DMS153 (cell line): Measurements from ENCODE around the gene RNF166.

Experiments used
- DNase-seq: peaks from one replicate; lab custom pipeline; 2025; lab: John Stamatoyannopoulos, UW

Gene RNF166

GRCh38 chr16:88723911-88724310 lies 17.7 kb upstream of the RNF166 start:
- DNase-seq: no peak

- no peak for DNase-seq
Measured at GRCh38 chr16:88723507-88723887, 17.3 kb upstream of the RNF166 start.

DNA sequence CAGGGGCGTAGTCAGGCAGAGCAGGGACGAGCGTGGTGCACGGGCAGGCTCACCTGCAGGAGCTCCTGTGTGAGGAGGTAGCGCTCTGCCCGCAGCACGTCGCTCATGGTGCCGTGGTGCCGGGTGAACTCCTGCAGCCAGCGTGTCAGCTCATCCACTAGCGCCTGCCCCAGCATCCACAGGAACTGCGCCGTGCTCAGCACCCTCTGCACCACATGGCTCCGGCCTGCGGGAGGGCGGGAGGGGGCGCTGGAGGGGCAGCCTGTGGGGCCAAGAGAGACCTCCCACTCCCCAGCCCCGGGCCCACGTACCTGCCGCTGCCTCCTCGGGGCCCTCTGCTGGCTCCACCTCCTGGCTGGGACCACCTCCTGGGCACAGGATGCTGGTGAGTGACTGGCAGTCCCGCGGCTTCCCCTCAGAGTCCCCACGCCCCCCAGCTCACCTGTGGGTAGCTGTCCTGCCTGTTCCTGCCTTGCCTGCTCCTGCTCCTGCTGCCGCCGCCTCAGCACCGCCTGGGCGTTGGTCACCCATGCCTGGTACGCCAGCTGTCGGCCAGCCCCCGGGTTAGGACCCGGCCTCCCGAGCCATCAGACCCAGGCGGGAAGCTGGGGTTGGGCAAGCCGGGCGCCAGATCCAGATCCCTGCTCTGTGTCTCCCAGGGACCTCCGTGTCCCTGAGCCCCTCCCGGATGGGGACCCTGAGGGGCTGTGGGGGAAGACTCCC lies 16.7 kb upstream of the RNF166 start:
- no peak for DNase-seq

- DNase-seq: no peak
Measured at GRCh38 chr16:88721815-88722755, 15.9 kb upstream of the RNF166 start.

- no peak for DNase-seq
Measured at GRCh38 chr16:88721236-88721635, 15.0 kb upstream of the RNF166 start.

GRCh38 chr16:88720396-88720970 lies 14.3 kb upstream of the RNF166 start:
- no peak for DNase-seq

DNA sequence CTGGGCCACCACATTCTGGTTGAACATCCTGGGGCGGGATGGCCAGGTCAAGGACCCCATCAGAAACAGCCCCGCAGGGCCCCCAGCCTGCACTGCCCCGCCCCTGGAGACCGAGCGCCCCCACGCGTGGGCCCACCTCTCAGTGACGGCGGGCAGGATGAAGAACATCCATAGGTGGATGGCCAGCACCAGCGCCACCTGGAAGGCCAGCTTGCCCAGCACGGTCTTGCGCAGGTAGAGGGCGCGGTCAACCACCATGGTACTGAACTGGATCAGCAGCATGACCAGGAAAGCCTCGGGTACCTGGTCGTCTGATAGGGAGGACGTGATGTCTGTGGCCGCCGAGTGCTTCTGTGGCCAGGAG lies 13.7 kb upstream of the RNF166 start:
- no peak for DNase-seq

DNA sequence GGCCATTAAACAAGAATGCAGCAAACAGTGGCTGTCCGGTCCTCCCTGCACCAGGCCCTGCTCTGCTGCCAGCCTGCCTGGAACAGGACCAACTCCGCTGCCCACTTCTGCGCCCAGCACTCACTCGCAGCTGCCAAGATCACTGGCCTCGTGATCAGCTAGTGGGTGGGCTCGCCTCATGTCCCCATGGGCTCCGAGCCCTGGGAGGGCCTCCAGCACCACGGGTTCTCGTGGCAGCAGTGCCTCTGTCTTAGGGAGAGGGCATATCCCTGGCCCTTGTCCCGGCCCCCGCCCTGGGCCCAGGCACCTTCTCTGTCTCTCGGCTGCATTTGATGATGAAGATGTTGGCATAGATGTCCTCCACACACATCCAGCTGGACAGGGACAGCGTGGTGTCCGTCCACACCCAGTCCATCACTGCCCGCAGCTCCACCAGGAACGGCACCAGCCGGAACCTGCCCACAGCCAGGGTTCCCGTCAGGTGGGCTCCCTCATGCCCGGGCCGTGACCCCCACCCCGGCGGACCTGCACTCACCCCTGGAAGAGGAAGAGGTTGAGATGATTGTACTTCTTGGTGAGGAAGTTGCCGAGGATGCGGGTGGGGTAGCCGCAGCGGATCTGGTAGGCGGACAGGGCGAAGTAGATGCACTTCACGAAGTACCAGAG lies 13.2 kb upstream of the RNF166 start:
- no peak for DNase-seq

DNA sequence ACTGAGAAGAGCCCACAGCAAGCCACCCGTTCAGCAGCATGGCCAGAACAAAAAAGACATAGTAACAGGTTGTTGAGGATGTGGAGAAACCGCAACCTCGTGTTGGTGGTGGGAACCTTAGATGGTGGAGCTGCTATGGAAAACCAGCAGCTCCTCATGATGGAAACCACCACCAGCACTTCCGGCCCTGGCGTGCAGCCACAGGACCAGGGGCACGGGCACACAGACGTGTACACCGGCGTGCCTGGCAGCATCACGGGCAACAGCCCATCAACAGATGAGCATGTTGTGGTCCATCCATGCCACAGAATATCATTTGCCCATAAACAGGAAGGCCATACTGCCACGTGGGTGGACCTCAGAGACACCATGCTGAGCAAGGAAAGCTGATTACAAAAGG lies 12.0 kb upstream of the RNF166 start:
- no peak for DNase-seq

DNA sequence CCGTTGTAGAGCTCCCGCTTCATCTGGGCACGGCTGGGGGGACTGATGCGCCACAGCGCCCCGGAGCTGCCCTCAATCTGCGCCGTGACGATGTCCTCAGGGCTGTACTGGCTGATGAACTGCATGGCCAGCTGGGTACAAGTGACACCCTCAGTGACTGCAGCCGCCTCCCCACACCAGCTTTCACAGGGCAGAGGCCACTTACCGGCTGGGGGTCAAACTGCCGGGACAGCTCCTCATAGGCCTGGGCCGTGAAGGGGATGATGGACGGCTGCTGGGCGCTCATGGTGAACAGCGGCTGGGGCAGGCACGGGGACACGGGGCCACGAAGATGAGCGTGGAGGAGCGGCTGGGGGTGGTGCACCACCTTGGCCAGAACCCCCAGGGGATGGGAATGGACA lies 10.4 kb upstream of the RNF166 start:
- no peak for DNase-seq

DNA sequence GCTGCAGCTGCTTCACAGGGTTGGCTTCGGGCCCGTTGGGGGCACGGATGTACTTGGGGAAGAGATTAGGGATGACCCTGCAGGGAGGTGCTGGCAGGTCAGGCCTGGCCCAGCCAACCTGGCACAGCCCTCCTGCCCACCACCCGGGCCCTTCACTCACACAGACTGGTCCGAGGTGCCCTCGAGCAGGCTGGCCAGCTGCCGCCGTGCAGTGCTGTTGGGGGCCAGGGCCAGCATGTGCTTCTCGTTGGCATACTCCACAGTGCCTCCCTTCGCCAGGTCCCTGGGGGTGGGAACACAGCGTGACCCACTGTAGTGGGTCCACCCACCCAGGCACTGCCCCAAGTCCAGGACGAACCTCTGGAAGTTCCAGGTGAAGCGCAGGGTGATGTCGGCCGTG lies 10.0 kb upstream of the RNF166 start:
- DNase-seq: no peak

DNA sequence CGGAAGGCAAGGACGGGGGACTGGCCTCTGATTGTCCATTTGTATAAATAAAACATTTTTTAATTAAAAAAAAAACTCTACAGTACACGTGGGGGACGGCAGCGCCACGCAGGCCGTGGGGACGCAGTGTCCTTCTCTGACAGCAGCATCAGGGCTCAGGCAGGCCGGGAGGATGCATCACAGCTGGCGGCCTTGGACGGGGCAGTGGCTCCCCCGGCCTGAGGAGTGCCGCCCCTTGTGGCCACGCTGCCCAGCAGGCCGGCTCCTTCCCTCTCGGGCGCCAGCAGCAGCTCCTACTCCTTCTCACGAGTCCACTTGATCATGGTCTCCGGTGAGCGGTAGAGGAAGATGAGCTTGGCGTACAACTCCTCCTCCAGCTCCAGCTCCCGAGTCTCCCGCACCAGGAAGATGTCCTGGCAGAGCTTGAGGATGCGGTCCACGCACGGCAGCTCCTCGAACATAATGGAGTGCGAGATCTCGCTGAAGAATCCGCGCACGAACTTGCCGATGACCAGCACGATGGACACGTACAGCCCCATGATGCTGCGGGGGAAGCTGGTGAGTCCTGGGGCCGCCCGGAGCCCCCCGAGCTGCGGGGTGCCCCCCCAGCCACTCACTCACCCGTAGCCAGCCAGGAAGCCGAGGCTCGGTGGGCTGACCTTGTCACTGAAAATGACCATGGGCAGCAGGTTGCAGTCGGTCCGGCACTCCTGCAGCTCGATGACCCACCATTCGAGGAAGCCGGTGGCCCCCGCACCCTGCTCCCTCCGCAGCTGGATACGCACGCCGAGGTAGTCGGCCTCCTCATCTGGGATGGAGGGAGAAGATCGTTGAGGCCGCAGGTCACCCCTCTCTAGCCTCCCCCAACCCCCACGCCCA lies 9.3 kb upstream of the RNF166 start:
- DNase-seq: no peak

GRCh38 chr16:88714420-88715302 lies 8.5 kb upstream of the RNF166 start:
- no peak for DNase-seq

DNA sequence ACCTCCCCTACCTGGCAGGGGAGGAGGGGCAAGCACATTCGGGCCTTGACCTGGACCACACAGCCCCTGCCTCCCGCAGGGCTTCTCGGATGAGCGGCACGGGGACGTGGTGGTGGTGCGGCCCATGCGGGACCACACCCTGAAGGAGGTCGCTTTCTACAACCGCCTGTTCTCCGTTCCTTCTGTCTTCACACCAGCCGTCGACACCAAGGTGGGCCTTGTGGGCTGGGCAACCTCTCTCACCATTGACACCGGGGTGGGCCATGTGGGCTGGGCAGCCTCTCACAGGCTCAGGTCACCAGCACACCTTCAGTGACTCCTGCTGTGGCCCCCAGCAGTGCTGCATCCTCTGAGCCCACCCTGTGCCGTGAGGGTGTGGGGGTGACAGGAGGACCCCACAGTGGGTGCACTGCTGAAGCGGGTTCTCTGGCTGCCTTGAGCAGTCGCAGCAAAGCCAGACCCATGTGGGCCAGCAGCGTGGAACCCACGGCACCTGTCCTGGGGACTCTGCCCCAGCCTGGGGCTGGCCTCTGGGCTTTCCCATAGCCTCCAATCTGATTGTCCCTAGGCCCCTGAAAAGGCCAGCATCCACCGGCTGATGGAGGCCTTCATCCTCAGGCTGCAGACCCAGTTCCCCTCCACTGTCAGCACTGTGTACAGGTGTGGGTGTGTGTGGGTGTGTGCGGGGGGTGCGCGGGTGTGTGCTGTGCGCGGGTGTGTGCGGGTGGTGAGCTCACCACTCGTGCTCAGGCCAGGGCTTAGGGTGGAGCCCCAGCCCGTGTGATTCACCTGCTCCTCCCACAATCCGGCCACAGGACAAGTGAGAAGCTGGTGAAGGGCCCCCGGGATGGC lies 7.6 kb upstream of the RNF166 start:
- DNase-seq: no peak

- no peak for DNase-seq
Measured at GRCh38 chr16:88713054-88713453, 6.8 kb upstream of the RNF166 start.

- no peak for DNase-seq
Measured at GRCh38 chr16:88712362-88712979, 6.3 kb upstream of the RNF166 start.

GRCh38 chr16:88711750-88712340 lies 5.6 kb upstream of the RNF166 start:
- no peak for DNase-seq

- DNase-seq: no peak
Measured at GRCh38 chr16:88710556-88710955, 4.3 kb upstream of the RNF166 start.
